Nephron progenitor cell (in vitro differentiated cells): Measurements from ENCODE around the gene DPH6.
"Not testable (repeated sequence)": the region's sequence is repeated elsewhere in the genome, so short reads cannot be mapped to it uniquely, and the experiment has no call there.

Source experiments
- DNase-seq: peaks from one replicate; pipeline ENCODE4 v3.0.0; 2021
- H3K27ac Mint-ChIP-seq: 2 replicates; pipeline ENCODE4 v1.8.0; 2021; ENCODE audit warnings: mild to moderate bottlenecking, moderate library complexity, mixed read lengths
- H3K27me3 Mint-ChIP-seq: 2 replicates; pipeline ENCODE4 v1.8.0; 2021; ENCODE audit warnings: mild to moderate bottlenecking, low read depth, mixed read lengths; ENCODE audit not compliant: poor library complexity
- H3K36me3 Mint-ChIP-seq: 2 replicates; pipeline ENCODE4 v1.8.0; 2021; ENCODE audit warnings: low read depth, mixed read lengths
- H3K4me1 Mint-ChIP-seq: 2 replicates; pipeline ENCODE4 v1.8.0; 2021; ENCODE audit warnings: mixed read lengths
- H3K4me3 Mint-ChIP-seq: 2 replicates; pipeline ENCODE4 v1.8.0; 2021; ENCODE audit warnings: mild to moderate bottlenecking, moderate library complexity, mixed read lengths
- H3K9me3 Mint-ChIP-seq: 2 replicates; pipeline ENCODE4 v1.8.0; 2021; ENCODE audit warnings: mild to moderate bottlenecking, moderate library complexity, mixed read lengths
- TF ChIP-seq, protein P1 (sequence below): fragments of 200-600 bp; sonication (generic); IDR thresholded peaks from 2 replicates; pipeline ENCODE4 v1.5.0; 2021; ENCODE audit warnings: antibody characterized with exemption

DPH6 gene, protein sequence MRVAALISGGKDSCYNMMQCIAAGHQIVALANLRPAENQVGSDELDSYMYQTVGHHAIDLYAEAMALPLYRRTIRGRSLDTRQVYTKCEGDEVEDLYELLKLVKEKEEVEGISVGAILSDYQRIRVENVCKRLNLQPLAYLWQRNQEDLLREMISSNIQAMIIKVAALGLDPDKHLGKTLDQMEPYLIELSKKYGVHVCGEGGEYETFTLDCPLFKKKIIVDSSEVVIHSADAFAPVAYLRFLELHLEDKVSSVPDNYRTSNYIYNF

DNA sequence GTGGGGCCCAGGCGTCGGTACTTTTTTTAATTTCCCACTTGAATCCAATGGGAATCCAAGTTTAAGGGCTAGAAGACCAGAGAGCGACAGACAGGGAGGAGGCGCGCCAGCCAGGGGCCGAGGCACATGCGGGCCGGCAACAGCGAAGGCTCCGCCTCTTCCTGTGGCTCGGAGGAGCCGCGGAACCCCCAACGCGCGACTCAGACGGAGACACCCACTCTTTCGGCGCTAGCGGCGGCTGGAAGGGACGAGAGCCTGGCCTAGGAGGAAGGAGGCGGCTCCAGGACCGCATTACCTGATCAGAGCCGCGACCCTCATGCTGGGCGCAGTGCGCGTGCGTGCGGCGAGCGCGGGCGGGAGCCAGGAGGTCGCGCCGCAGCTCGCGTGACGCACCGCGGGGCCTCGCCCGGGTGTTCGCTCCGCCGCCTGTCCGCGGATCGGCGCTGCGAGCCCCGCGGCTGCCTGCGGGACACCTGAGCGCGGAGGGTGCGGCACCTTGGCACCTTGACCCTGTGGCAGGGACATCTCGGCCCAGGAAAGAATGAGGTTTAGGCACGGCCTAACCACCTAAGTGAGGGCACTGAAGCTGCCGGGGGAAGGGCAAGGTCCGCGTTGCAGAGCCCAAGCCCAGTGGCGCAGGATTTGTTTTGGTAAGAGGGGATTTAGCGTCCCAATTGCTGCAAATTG is at the start of gene DPH6:
Gene DPH6 (minus strand): TSS at position 342 of the 687 bp plus-strand sequence. CDS start 24 bp downstream, at position 318.
- H3K4me3 Mint-ChIP-seq = peak within 1 kb of the TSS; percentile 98
- H3K9me3 Mint-ChIP-seq = peaks cover 15% of the 10 kb centered on the region
- peaks cover 51% of the 10 kb centered on the region for H3K4me1 Mint-ChIP-seq
- H3K36me3 Mint-ChIP-seq = peaks cover 34% of the 10 kb centered on the region
- TF ChIP-seq, protein P1, sequence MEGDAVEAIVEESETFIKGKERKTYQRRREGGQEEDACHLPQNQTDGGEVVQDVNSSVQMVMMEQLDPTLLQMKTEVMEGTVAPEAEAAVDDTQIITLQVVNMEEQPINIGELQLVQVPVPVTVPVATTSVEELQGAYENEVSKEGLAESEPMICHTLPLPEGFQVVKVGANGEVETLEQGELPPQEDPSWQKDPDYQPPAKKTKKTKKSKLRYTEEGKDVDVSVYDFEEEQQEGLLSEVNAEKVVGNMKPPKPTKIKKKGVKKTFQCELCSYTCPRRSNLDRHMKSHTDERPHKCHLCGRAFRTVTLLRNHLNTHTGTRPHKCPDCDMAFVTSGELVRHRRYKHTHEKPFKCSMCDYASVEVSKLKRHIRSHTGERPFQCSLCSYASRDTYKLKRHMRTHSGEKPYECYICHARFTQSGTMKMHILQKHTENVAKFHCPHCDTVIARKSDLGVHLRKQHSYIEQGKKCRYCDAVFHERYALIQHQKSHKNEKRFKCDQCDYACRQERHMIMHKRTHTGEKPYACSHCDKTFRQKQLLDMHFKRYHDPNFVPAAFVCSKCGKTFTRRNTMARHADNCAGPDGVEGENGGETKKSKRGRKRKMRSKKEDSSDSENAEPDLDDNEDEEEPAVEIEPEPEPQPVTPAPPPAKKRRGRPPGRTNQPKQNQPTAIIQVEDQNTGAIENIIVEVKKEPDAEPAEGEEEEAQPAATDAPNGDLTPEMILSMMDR = no peak
- H3K27me3 Mint-ChIP-seq = no peaks in the 10 kb centered on the region
- DNase-seq = peak; percentile 81
- H3K27ac Mint-ChIP-seq = peak within 1 kb of the TSS; percentile 100

DNA sequence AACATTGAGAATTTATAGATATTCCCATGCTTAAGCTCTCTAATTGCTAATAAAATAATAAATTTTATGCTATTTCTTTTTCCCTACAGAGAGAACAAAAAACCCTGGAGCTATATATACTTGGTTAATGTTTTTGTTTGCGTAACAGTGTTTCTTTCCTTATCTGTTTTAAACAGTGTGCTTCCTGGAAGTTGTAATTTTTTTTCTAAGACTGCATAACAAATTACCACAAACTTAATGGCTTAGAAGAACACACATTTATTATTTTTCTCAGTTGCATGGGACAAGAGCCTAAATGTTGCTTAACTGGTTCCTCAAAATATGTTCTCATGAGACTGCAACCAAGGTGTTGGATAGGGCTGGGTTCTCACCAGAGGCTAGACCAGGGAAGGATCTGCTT is 49.7 kb upstream of the DPH6 start:
- H3K4me1 Mint-ChIP-seq = peaks cover 11% of the 10 kb centered on the region
- DNase-seq = no peak
- TF ChIP-seq, protein P1 = no peak

DNA sequence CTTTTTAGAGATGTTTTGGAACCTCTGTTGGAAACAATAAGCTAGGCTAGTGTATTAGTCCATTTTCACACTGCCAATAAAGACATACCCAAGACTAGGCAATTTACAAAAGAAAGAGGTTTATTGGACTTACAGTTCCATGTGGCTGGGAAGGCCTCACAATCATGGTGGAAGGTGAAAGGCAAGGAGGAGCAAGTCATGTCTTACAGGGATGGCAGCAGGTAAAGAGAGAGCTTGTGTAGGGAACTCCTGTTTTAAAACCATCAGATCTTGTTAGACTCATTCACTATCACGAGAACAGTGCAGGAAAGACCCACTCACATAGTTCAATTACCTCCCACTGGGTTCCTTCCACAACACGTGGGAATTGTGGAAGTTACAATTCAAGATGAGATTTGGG is 46.0 kb upstream of the DPH6 start:
- H3K9me3 Mint-ChIP-seq = peaks cover 15% of the 10 kb centered on the region
- H3K4me3 Mint-ChIP-seq, DNase-seq, H3K27ac Mint-ChIP-seq, H3K27me3 Mint-ChIP-seq: not testable (repeated sequence)
- H3K4me1 Mint-ChIP-seq = peaks cover 11% of the 10 kb centered on the region
- peaks cover 16% of the 10 kb centered on the region for H3K36me3 Mint-ChIP-seq

More for the DNA sequence above, 49.7 kb upstream of the DPH6 start:
- peaks cover 3% of the 10 kb centered on the region for H3K27me3 Mint-ChIP-seq
- no peak overlapping the region for H3K4me3 Mint-ChIP-seq
- peaks cover 10% of the 10 kb centered on the region for H3K36me3 Mint-ChIP-seq
- peaks cover 8% of the 10 kb centered on the region for H3K9me3 Mint-ChIP-seq
- H3K27ac Mint-ChIP-seq = no peak overlapping the region

DNA sequence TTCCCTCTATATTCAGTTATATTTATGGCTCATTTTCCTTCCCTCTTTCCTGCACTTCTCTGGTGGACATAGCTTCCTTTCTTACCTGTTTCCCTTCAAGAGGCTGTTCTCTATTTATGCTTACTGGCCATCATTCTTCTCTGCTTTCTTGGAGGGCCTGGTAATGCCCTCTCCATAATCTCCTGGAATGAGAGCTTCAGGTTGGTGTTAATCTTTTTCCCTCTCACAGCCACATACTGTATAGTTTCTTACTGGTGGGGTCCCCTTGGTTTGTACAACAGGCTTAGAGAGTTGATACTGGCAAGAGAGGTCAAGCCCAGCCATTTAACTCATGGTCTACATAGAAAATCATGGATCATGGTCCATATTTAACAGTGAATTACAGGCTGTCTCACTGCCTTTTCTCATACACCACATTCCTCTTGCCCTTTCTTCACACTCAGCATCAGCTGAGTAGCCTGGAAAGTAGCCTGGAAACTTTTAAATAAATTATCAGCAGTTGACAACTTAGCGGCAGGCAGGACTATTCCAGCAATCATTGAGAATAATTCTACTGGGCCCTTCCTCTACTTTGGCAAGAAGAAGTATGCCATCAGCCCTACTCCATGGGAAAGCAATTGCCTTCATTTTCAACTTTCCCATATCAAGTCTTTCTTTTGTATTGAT is 38.0 kb upstream of the DPH6 start:
- H3K27me3 Mint-ChIP-seq = no peaks in the 10 kb centered on the region

DNA sequence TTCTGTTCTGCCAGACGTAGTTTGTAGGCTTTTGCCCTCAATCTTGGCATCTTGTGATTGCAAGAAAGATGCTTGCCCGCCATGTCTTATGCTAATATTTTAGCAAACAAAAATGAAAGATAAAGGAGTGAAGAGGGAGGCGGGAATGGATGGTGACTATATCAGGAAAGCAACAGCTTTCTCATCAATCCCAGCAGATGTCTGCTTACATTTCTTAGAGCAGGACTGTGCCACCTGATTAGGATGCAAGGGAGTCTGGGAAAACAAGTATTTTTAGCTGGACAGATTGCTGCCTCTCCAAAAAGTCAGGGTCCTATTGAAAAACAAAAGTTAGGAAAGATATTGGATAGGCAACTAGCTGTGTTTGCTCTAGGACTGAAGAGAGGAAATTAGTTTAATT is 34.6 kb upstream of the DPH6 start:
- H3K36me3 Mint-ChIP-seq = no peaks in the 10 kb centered on the region
- TF ChIP-seq, protein P1 = no peak
- peak overlapping the region; percentile 8 for H3K27ac Mint-ChIP-seq
- H3K9me3 Mint-ChIP-seq = no peaks in the 10 kb centered on the region
- DNase-seq = no peak
- H3K4me1 Mint-ChIP-seq = no peaks in the 10 kb centered on the region
- H3K4me3 Mint-ChIP-seq = no peak overlapping the region
- no peaks in the 10 kb centered on the region for H3K27me3 Mint-ChIP-seq

More for the DNA sequence above, 38.0 kb upstream of the DPH6 start:
- Mint-ChIP-seq H3K4me3 (no peak overlapping the region), H3K36me3 (no peaks in the 10 kb centered on the region), H3K27ac (no peak overlapping the region), H3K4me1 (no peaks in the 10 kb centered on the region), H3K9me3 (no peaks in the 10 kb centered on the region)
- no peak for DNase-seq
- TF ChIP-seq, protein P1 = no peak

DNA sequence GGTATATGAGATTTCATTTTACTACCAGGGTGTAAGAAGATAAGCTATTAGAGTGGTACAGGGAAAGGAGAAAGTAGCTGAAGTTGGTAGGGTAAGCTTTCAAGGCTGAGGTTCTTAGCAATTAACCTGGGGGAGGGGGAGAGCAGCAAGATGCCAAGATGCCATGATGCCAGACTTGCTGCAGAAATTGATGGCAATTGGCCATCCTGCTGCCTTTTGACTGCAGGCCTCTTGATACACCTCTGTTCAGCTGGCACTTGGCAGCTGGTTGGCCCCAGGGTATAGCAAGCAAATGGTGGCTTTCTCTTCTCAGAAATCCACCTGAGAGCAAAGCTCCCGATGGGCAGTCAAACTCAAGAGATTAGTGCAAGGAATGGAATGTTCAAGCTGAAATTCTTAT is 21.4 kb upstream of the DPH6 start:
- H3K9me3 Mint-ChIP-seq = no peaks in the 10 kb centered on the region
- no peaks in the 10 kb centered on the region for H3K36me3 Mint-ChIP-seq
- no peaks in the 10 kb centered on the region for H3K4me1 Mint-ChIP-seq
- DNase-seq = no peak
- no peak overlapping the region for H3K4me3 Mint-ChIP-seq
- no peak overlapping the region for H3K27ac Mint-ChIP-seq
- TF ChIP-seq, protein P1 = no peak
- H3K27me3 Mint-ChIP-seq = peaks cover 8% of the 10 kb centered on the region
